Neural crest cell (in vitro differentiated cells): ENCODE results near the gene CIDEB. TPM values are rescaled to one million over a fixed set of nuclear protein-coding genes. Genes with fewer than 3 reads are reported as not detected.

ENCODE experiments used
- DNase-seq: peaks from one replicate; pipeline ENCODE4 v3.0.0; 2021; ENCODE audit warnings: low read depth, mixed read lengths, low spot score
- H3K27ac Mint-ChIP-seq: one replicate; pipeline ENCODE4 v1.8.0; 2021; ENCODE audit warnings: mild to moderate bottlenecking, mixed read lengths; ENCODE audit not compliant: unreplicated experiment
- H3K27me3 Mint-ChIP-seq: 2 replicates; pipeline ENCODE4 v1.8.0; 2021; ENCODE audit warnings: low read depth, mild to moderate bottlenecking, mixed read lengths
- H3K36me3 Mint-ChIP-seq: 2 replicates; pipeline ENCODE4 v1.8.0; 2021; ENCODE audit warnings: low read depth, mild to moderate bottlenecking, mixed read lengths
- H3K4me1 Mint-ChIP-seq: 2 replicates; pipeline ENCODE4 v1.8.0; 2021; ENCODE audit warnings: mixed read lengths
- H3K4me3 Mint-ChIP-seq: one replicate; pipeline ENCODE4 v1.8.0; 2021; ENCODE audit warnings: mild to moderate bottlenecking, mixed read lengths
- H3K9me3 Mint-ChIP-seq: 2 replicates; pipeline ENCODE4 v1.8.0; 2021; ENCODE audit warnings: mixed read lengths
- total RNA-seq: library from RNA; stranded (reverse); gene quantifications from 2 replicates; pipeline ENCODE4 v1.2.1, GENCODE V29; 2021
- TF ChIP-seq, protein P1 (sequence below): fragments of 200-600 bp; sonication (generic); conservative IDR thresholded peaks from 2 replicates; pipeline ENCODE4 v1.5.0; 2021; ENCODE audit warnings: antibody characterized with exemption, mild to moderate bottlenecking

Gene CIDEB
- total RNA-seq, 1 donor from 2014 or later = not detected

DNA sequence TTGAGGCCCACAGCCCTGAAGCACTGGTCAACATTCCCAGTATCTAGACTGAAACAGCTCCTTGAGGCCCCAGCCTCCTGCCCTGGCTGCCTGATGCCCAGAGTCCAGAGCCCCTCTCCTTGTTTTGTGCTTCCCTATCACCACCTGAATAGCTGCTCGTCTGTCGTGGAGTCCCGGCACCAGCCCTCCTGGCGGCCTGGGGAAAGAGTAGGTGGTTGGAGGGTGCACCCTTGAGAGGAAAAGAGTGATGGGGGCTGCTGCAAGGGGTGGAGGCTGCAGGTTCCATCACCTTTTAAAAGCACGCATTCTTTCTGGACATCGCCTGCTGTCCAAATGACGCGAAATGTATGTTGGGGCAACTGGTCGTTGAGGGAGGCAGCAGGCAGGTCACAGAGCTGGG is 39.6 kb downstream of the CIDEB start:
- Mint-ChIP-seq H3K4me1 (peaks cover 18% of the 10 kb centered on the region), H3K9me3 (no peaks in the 10 kb centered on the region), H3K27ac (no peak overlapping the region), H3K27me3 (no peaks in the 10 kb centered on the region), H3K4me3 (no peak overlapping the region), H3K36me3 (peaks cover 2% of the 10 kb centered on the region)
- TF ChIP-seq, protein P1, sequence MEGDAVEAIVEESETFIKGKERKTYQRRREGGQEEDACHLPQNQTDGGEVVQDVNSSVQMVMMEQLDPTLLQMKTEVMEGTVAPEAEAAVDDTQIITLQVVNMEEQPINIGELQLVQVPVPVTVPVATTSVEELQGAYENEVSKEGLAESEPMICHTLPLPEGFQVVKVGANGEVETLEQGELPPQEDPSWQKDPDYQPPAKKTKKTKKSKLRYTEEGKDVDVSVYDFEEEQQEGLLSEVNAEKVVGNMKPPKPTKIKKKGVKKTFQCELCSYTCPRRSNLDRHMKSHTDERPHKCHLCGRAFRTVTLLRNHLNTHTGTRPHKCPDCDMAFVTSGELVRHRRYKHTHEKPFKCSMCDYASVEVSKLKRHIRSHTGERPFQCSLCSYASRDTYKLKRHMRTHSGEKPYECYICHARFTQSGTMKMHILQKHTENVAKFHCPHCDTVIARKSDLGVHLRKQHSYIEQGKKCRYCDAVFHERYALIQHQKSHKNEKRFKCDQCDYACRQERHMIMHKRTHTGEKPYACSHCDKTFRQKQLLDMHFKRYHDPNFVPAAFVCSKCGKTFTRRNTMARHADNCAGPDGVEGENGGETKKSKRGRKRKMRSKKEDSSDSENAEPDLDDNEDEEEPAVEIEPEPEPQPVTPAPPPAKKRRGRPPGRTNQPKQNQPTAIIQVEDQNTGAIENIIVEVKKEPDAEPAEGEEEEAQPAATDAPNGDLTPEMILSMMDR = no peak
- DNase-seq = no peak

DNA sequence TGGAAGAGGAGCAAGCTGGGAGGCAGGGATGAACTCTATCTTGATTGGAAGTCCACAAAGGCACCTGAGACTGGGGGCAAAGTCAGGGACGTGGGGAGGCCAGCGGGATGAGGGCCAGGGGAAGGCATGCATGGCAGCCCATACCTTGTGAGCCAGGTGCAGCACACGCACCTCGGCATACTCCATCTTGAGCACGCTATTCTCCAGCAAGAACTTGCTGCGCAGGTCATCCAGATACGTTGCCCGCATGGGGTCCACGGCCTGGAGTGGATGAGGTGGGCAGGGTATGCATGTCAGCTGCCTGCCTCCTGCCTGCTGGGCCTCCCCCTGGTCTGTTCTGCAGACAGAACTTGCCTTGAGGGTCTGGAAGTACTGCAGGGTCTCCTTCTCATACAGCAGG is 40.3 kb downstream of the CIDEB start:
- H3K4me3 Mint-ChIP-seq = peak overlapping the region; percentile 39
- no peaks in the 10 kb centered on the region for H3K27me3 Mint-ChIP-seq
- H3K4me1 Mint-ChIP-seq = peaks cover 15% of the 10 kb centered on the region
- H3K27ac Mint-ChIP-seq = no peak overlapping the region
- TF ChIP-seq, protein P1 = no peak
- H3K9me3 Mint-ChIP-seq = no peaks in the 10 kb centered on the region
- DNase-seq = no peak
- H3K36me3 Mint-ChIP-seq = peaks cover 2% of the 10 kb centered on the region

DNA sequence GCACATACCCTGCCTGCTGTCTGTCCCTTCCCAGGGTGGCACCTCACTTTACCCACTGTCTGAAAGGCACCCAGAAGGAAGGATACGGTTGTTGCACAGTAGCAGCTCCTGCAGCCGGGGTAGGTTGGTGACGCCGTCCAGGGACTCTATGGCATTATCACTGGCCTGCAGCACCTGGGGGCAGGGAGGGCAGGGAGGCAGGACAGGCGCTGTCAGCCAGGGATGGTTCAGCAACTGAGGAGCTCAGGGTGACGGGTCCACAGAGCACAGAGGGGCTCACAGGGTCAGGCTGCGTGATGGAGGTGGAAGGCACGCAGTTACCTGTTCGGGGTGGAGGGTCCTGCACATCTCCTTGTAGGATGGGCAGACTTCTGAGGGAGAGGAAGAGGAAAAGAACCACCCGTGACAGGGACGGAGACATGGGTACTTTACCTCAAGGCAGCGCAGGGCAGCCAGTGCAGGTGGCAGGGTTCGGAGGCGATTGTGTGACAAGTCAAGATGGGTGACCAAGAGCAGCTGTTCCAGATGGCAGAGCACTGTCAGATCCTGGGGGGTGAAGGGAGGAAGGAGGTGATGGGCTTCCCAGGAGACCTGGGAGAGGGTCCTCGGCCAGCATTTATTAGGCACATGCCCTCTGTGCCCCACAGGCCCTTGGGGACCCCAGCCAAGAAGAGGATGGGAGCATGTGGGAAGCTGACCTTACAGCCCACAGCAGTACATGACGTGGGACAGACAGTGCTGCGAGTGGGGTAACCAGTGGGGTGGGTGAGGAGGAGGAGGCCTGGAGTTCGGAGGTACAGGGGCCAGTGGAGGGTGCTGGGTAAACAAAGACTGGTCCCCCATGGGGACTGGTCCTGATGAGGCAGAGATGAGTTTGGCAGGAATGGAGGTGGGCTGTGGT is 41.2 kb downstream of the CIDEB start:
- no peak for DNase-seq
- H3K4me1 Mint-ChIP-seq = peaks cover 6% of the 10 kb centered on the region
- H3K9me3 Mint-ChIP-seq = no peaks in the 10 kb centered on the region
- no peaks in the 10 kb centered on the region for H3K27me3 Mint-ChIP-seq
- peak overlapping the region; percentile 39 for H3K4me3 Mint-ChIP-seq
- H3K27ac Mint-ChIP-seq = no peak overlapping the region
- H3K36me3 Mint-ChIP-seq = peaks cover 2% of the 10 kb centered on the region
- TF ChIP-seq, protein P1 = no peak

DNA sequence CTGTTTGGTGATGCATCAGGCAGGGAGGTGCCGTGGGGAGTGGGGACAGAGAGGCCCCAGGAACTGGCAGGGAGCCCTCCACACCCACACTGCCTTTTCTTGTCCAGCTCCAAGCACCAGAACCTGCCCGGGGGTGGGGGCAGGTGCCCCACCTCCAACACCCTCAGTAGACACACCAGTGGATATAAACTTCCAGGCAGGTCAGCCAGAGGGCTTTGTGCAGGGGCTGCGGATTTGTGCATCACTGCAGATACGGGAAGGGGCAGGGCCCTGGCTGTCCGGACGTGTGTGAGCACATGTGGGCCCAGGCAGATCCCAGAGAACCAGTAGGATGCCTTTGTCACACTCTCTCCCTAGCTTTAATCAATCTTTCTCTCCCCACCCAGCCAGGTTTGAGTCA is 43.5 kb downstream of the CIDEB start:
- Mint-ChIP-seq H3K4me1 (no peaks in the 10 kb centered on the region), H3K4me3 (no peak overlapping the region), H3K9me3 (no peaks in the 10 kb centered on the region), H3K27ac (peak overlapping the region; percentile 84), H3K27me3 (no peaks in the 10 kb centered on the region), H3K36me3 (peaks cover 2% of the 10 kb centered on the region)
- no peak for DNase-seq
- TF ChIP-seq, protein P1 = no peak

DNA sequence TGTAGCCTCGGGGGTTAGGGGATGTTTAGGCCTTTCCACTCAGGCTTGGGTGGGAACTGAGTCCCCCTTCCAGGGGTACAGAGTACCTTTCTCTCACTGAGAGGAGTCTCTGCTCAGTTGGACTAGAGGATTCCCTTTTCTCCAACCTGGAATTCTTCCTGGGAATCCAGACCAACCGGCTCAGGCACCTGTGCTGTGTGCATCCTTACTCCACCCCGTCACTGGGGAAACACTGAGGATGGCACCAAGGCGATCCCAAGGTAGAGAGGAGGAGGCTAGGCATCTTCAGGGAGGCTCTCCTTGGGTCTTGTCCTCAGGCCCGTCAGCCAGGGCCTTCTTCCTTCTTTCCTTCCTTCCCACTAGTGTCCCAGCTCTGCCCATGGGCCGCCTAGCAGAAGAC is 43.9 kb downstream of the CIDEB start:
- Mint-ChIP-seq H3K27me3 (no peaks in the 10 kb centered on the region), H3K4me3 (no peak overlapping the region), H3K9me3 (no peaks in the 10 kb centered on the region), H3K36me3 (peaks cover 2% of the 10 kb centered on the region), H3K27ac (no peak overlapping the region), H3K4me1 (no peaks in the 10 kb centered on the region)
- DNase-seq = no peak
- TF ChIP-seq, protein P1 = no peak
